HG03460 (cell line): Measurements from ENCODE around the gene DNAJC3.
"Not testable (repeated sequence)": the region's sequence is repeated elsewhere in the genome, so short reads cannot be mapped to it uniquely, and the experiment has no call there.

Experiments used
- ATAC-seq: cut with Tn5 transposase; IDR thresholded peaks from one replicate; pipeline ENCODE4 v1.9.1; 2021; ENCODE audit not compliant: unreplicated experiment

DNAJC3 gene

GRCh38 chr13:95667235-95667634, 9.7 kb upstream of the DNAJC3 start:
- ATAC-seq: not testable (repeated sequence)

- ATAC-seq: no peak
These were observed 5.3 kb upstream of the DNAJC3 start for GRCh38 chr13:95671597-95671996.

- ATAC-seq: peak; percentile 9
These were observed 706 bp upstream of the DNAJC3 start for GRCh38 chr13:95676105-95676761.

- ATAC-seq: no peak
These were observed 776 bp downstream of the DNAJC3 start for GRCh38 chr13:95677564-95678266.

- no peak for ATAC-seq
These were observed 2.0 kb downstream of the DNAJC3 start for GRCh38 chr13:95678967-95679366.

GRCh38 chr13:95679722-95680121, 2.8 kb downstream of the DNAJC3 start:
- no peak for ATAC-seq

- no peak for ATAC-seq
These were observed 7.5 kb downstream of the DNAJC3 start for GRCh38 chr13:95684418-95684817.

GRCh38 chr13:95684960-95685359, 8.0 kb downstream of the DNAJC3 start:
- not testable (repeated sequence) for ATAC-seq

- no peak for ATAC-seq
These were observed 12.6 kb downstream of the DNAJC3 start for GRCh38 chr13:95689582-95689926.

GRCh38 chr13:95690986-95691385, 14.0 kb downstream of the DNAJC3 start:
- ATAC-seq: not testable (repeated sequence)

GRCh38 chr13:95697052-95697680, 20.2 kb downstream of the DNAJC3 start:
- ATAC-seq: no peak

GRCh38 chr13:95698047-95698749, 21.3 kb downstream of the DNAJC3 start:
- no peak for ATAC-seq

- ATAC-seq: no peak
These were observed 26.6 kb downstream of the DNAJC3 start for GRCh38 chr13:95703576-95703975.

GRCh38 chr13:95704510-95704909, 27.6 kb downstream of the DNAJC3 start:
- ATAC-seq: no peak

- ATAC-seq: no peak
These were observed 29.4 kb downstream of the DNAJC3 start for GRCh38 chr13:95706356-95706755.

- ATAC-seq: no peak
These were observed 30.1 kb downstream of the DNAJC3 start for GRCh38 chr13:95707035-95707434.

- no peak for ATAC-seq
These were observed 30.8 kb downstream of the DNAJC3 start for GRCh38 chr13:95707442-95708390.

GRCh38 chr13:95708391-95708774, 31.4 kb downstream of the DNAJC3 start:
- no peak for ATAC-seq

- ATAC-seq: no peak
These were observed 32.0 kb downstream of the DNAJC3 start for GRCh38 chr13:95708811-95709500.

- no peak for ATAC-seq
These were observed 33.4 kb downstream of the DNAJC3 start for GRCh38 chr13:95710313-95710712.
